Testis (tissue), 2 donors: ENCODE measurements around the gene ZNF76.

Experiments used
- CTCF ChIP-seq, 3 experiments: fragments of 450-650 bp in 2 of 3; fragments of 200-600 bp in 1 of 3; sonication (generic) in 1 of 3; IDR thresholded peaks; one replicate each; pipeline ENCODE4 v1.5.1; 2016 to 2019; ENCODE audit warnings: antibody characterized with exemption in 3 of 3, mild to moderate bottlenecking in 2 of 3, moderate library complexity in 1 of 3
- POLR2A ChIP-seq: fragments of 450-650 bp; IDR thresholded peaks from one replicate; pipeline ENCODE4 v1.6.1; 2017; ENCODE audit warnings: antibody characterized with exemption, mild to moderate bottlenecking, moderate library complexity

GRCh38 chr6:35259194-35259947, at the start of gene ZNF76:
- TF ChIP-seq CTCF (IDR thresholded peaks at IDR 0.05) (peak in 2 of 3 experiments; percentile 44 to 74), POLR2A (peak; percentile 8)
